CD4-positive, alpha-beta T cell (primary cell): ENCODE data around the gene NLGN1. TPM values are rescaled to one million over a fixed set of nuclear protein-coding genes. Genes with fewer than 3 reads are reported as not detected.

Experiments
- ATAC-seq: fragments of 200-7000 bp; cut with Tn5 transposase; one replicate; pipeline ENCODE4 v1.10.0; 2022; ENCODE audit warnings: mild to moderate bottlenecking; ENCODE audit not compliant: poor library complexity
- CTCF ChIA-PET: fragments of 350-600 bp; sonication (Branson Sonifier 250); formaldehyde crosslinking; loops from one replicate; lab custom pipeline; 2021; ENCODE audit warnings: antibody characterized with exemption, inconsistent platforms; lab: Charles Lee
- POLR2A ChIA-PET: fragments of 350-600 bp; sonication (Branson Sonifier 250); formaldehyde crosslinking; loops from one replicate; lab custom pipeline; 2021; ENCODE audit warnings: antibody characterized with exemption, inconsistent platforms; lab: Charles Lee
- DNase-seq, 14 experiments: peaks; one replicate each; pipeline ENCODE4 v3.0.0-alpha.2; 2013 to 2020; ENCODE audit warnings: mixed read lengths in 2 of 14
- H3K27ac ChIP-seq, 2 donors: one replicate each; pipeline versions ENCODE4 v1.5.1 to v1.7.0; 2013; ENCODE audit warnings: low read length in 2 of 2, low read depth in 1 of 2, mild to moderate bottlenecking in 1 of 2
- H3K27me3 ChIP-seq, 2 experiments: 1 replicate in 1 of 2; 2 replicates in 1 of 2; pipeline versions ENCODE4 v1.6.1 to v1.7.0; 2013; ENCODE audit warnings: low read length in 2 of 2, control low read depth in 1 of 2, mild to moderate bottlenecking in 1 of 2, moderate library complexity in 1 of 2; ENCODE audit not compliant: insufficient read depth in 2 of 2, control insufficient read depth in 1 of 2
- H3K36me3 ChIP-seq: one replicate; pipeline ENCODE4 v1.6.1; 2013; ENCODE audit warnings: low read length, control low read depth; ENCODE audit not compliant: insufficient read depth
- H3K4me1 ChIP-seq: one replicate; pipeline ENCODE4 v1.6.1; 2013; ENCODE audit warnings: low read length, control low read depth; ENCODE audit not compliant: insufficient read depth
- H3K4me3 ChIP-seq: one replicate; pipeline ENCODE4 v1.5.1; 2013; ENCODE audit warnings: mild to moderate bottlenecking, low read length, moderate library complexity
- H3K9me3 ChIP-seq, 2 experiments: 1 replicate in 1 of 2; 2 replicates in 1 of 2; pipeline versions ENCODE4 v1.6.1 to v1.7.0; 2013; ENCODE audit warnings: low read length in 2 of 2, mild to moderate bottlenecking in 2 of 2, control low read depth in 1 of 2, moderate library complexity in 1 of 2; ENCODE audit not compliant: control insufficient read depth in 1 of 2, insufficient read depth in 1 of 2
- H3K27ac Mint-ChIP-seq: one replicate; pipeline ENCODE4 v1.8.0; 2020; ENCODE audit warnings: mixed read lengths
- H3K27me3 Mint-ChIP-seq: one replicate; pipeline ENCODE4 v1.8.0; 2021; ENCODE audit warnings: mixed read lengths
- H3K36me3 Mint-ChIP-seq: one replicate; pipeline ENCODE4 v1.8.0; 2021; ENCODE audit warnings: low read depth, mixed read lengths
- H3K4me1 Mint-ChIP-seq: one replicate; pipeline ENCODE4 v1.8.0; 2021; ENCODE audit warnings: low read depth, mixed read lengths
- H3K4me3 Mint-ChIP-seq: one replicate; pipeline ENCODE4 v1.8.0; 2020; ENCODE audit warnings: mild to moderate bottlenecking, mixed read lengths
- H3K9me3 Mint-ChIP-seq: one replicate; pipeline ENCODE4 v1.8.0; 2020; ENCODE audit warnings: mixed read lengths
- intact Hi-C, 2 experiments: fragments of 100-400 bp; cut with DNase I in 1 of 2; cut with micrococcal nuclease in 1 of 2; formaldehyde crosslinking; loops; one replicate each; pipeline versions ENCODE4 v1.15.1 to v1.9.0; 2023 to 2025; cut with DNase I, micrococcal nuclease
- total RNA-seq, 174 experiments: library from RNA in 2 of 174; stranded (reverse) in 2 of 174; gene quantifications; one replicate each; pipeline ENCODE4 v1.2.3 and lab custom pipeline; 2021 to 2026
- TF ChIP-seq, protein P1 (sequence below): fragments of 200-600 bp; IDR thresholded peaks from one replicate; pipeline ENCODE4 v1.8.0; 2022; ENCODE audit warnings: antibody characterized with exemption, mild to moderate bottlenecking

NLGN1 gene
- total RNA-seq, 2 experiments from 2014 or later: not detected

DNA sequence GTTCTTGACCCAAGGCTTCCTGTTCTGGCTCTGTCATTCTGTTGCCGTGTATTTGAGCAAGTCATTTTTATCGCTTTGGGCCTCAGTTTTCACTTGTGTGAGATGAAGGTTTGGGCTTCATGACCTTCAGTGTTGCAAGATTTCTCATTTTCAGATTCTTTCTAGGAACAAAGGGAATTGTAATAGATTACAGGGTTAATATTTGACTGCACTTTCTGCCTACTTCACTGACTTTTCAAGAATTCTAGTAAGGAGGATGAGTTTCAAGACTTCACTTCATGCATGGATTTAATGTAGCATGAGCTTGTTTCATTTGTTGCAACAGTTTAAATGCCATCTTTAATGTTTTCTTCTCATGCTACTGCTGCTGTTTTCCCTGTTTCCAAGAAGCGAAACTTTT is 226.5 kb downstream of the NLGN1 start:
- Histone ChIP-seq H3K27me3 (no peaks in the 10 kb centered on the region), H3K9me3 (no peaks in the 10 kb centered on the region), H3K27ac (no peak overlapping the region), H3K4me3 (no peak overlapping the region), H3K36me3 (no peaks in the 10 kb centered on the region), H3K4me1 (no peaks in the 10 kb centered on the region)
- peaks cover 2% of the 10 kb centered on the region for H3K9me3 Mint-ChIP-seq
- H3K4me3 Mint-ChIP-seq: no peak overlapping the region
- POLR2A ChIA-PET: no interaction called here
- no peaks in the 10 kb centered on the region for H3K27me3 Mint-ChIP-seq
- no peaks in the 10 kb centered on the region for H3K4me1 Mint-ChIP-seq
- CTCF ChIA-PET: no interaction called here
- H3K36me3 Mint-ChIP-seq: no peaks in the 10 kb centered on the region
- TF ChIP-seq, protein P1, sequence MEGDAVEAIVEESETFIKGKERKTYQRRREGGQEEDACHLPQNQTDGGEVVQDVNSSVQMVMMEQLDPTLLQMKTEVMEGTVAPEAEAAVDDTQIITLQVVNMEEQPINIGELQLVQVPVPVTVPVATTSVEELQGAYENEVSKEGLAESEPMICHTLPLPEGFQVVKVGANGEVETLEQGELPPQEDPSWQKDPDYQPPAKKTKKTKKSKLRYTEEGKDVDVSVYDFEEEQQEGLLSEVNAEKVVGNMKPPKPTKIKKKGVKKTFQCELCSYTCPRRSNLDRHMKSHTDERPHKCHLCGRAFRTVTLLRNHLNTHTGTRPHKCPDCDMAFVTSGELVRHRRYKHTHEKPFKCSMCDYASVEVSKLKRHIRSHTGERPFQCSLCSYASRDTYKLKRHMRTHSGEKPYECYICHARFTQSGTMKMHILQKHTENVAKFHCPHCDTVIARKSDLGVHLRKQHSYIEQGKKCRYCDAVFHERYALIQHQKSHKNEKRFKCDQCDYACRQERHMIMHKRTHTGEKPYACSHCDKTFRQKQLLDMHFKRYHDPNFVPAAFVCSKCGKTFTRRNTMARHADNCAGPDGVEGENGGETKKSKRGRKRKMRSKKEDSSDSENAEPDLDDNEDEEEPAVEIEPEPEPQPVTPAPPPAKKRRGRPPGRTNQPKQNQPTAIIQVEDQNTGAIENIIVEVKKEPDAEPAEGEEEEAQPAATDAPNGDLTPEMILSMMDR: no peak
- H3K27ac Mint-ChIP-seq: no peak overlapping the region
- intact Hi-C loops: no loop called here
- DNase-seq (no peak), ATAC-seq (no peak)

DNA sequence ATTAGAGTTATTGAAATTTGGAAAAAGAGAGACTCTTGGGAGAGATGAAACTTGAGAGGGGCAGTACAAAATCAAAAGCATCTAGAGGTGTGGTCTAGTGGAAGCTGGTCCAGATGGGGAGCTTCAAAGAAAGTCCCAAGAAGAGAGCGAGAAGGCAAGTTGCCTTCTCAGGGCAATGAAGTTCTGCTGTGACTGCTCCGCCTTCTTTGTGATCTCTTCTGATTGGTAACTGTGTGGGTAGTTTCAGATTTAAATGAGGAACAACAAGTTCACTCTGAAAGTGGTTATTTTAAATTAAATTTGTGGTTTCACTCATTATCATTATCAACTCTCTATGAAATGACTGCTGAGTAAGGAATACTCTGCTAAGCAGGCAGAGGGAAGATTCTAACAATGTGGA is 233.3 kb downstream of the NLGN1 start:
- Histone ChIP-seq H3K9me3 (no peaks in the 10 kb centered on the region), H3K4me1 (no peaks in the 10 kb centered on the region), H3K4me3 (no peak overlapping the region), H3K27me3 (no peaks in the 10 kb centered on the region), H3K27ac (no peak overlapping the region), H3K36me3 (no peaks in the 10 kb centered on the region)
- ATAC-seq (no peak), DNase-seq (no peak)
- TF ChIP-seq, protein P1: no peak
- H3K27ac Mint-ChIP-seq: no peak overlapping the region
- ChIA-PET CTCF (no interaction called here), POLR2A (no interaction called here)
- intact Hi-C loops: loop anchor here in 1 of 2 experiments (10.0 kb wide), 1 partner anchor 64 kb away; no protein-coding TSS in a partner anchor
- no peaks in the 10 kb centered on the region for H3K27me3 Mint-ChIP-seq
- H3K4me1 Mint-ChIP-seq: no peaks in the 10 kb centered on the region
- H3K9me3 Mint-ChIP-seq: peaks cover 2% of the 10 kb centered on the region
- no peaks in the 10 kb centered on the region for H3K36me3 Mint-ChIP-seq
- no peak overlapping the region for H3K4me3 Mint-ChIP-seq

DNA sequence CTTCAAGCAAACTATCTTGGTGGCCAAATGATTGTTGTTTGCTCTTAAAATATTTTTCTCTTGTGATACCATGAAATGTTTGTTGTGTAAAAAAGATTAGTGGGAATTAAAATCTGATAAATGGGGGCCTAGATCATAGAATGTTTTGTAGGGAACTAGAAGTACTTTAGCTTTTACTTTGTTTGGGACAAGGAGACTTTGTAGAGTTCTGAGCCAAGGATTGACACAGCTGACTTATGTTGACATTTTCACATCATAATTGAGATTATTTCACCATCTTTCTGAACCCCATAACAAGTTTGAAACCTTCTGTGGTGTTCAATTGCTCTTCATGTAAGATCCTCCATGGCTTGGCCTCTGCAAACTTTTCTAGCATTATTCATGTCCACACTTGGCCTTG is 235.4 kb downstream of the NLGN1 start:
- no peaks in the 10 kb centered on the region for H3K4me1 ChIP-seq
- TF ChIP-seq, protein P1: no peak
- no peaks in the 10 kb centered on the region for H3K9me3 ChIP-seq
- H3K27me3 Mint-ChIP-seq: no peaks in the 10 kb centered on the region
- H3K4me3 ChIP-seq: no peak overlapping the region
- no peaks in the 10 kb centered on the region for H3K9me3 Mint-ChIP-seq
- ATAC-seq (no peak), DNase-seq (no peak)
- ChIA-PET CTCF (no interaction called here), POLR2A (interaction anchor here (1.1 kb wide), 1 partner anchor 36 kb away, joined by 3 read pairs; no protein-coding TSS in a partner anchor)
- no peaks in the 10 kb centered on the region for H3K27me3 ChIP-seq
- no peak overlapping the region for H3K27ac ChIP-seq
- H3K36me3 Mint-ChIP-seq: no peaks in the 10 kb centered on the region
- no peaks in the 10 kb centered on the region for H3K4me1 Mint-ChIP-seq
- intact Hi-C loops: loop anchor here in 1 of 2 experiments (10.0 kb wide), 1 partner anchor 62 kb away; no protein-coding TSS in a partner anchor
- no peaks in the 10 kb centered on the region for H3K36me3 ChIP-seq
- no peak overlapping the region for H3K4me3 Mint-ChIP-seq
- H3K27ac Mint-ChIP-seq: no peak overlapping the region
